Epidermal melanocyte (primary cell): ENCODE measurements around the gene LRRN2.
"Not testable (repeated sequence)": the region's sequence is repeated elsewhere in the genome, so short reads cannot be mapped to it uniquely, and the experiment has no call there.

Experiments
- DNase-seq: peaks from one replicate; pipeline ENCODE4 v3.0.0; 2011; ENCODE audit warnings: low spot score; ENCODE audit not compliant: insufficient read length

Gene LRRN2

GRCh38 chr1:204685236-204686006 is at the start of gene LRRN2:
Gene LRRN2 (minus strand): TSS chr1:204685738. CDS start chr1:204619992, 65,746 bp downstream.
- no peak for DNase-seq

DNA sequence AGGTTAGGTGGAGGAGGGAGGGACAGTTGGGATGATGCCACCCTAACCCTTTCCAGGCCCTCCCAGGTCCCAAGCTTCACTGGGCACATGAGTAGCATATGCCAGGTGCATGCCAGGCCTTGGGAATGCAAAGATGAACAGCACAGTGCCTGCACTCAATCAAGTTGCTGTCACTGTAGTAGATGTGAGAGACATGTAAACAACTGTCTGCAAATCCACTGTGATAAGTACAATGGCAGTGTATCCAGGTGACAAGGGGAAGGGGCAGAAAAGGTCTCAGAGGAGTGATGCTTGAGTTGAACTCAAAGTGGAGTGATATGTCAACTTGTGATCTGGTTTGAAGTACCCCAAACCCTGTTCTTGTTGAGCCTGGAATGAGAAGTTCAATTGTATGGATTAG is 49.5 kb upstream of the LRRN2 start:
- DNase-seq = no peak

- no peak for DNase-seq
Observed at GRCh38 chr1:204733869-204734596, 48.5 kb upstream of the LRRN2 start.

DNA sequence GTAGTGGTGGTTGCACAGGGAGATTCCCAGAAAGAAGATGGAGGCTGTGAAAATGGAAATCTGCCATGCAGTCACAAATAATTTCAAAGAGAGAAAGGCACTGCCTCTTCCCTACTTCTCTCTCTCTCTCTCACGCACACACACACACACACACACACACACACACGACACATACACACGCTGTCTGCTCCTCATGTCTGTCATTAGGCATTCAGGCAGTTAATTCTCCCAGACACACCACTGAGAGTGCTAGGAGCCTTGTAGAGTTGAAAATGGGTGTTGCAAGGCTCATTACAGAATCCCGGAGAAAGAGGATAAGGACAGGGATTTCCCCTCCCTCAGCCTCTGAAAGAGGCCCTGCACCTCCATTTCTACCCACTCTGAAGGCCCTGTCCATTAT is 47.8 kb upstream of the LRRN2 start:
- no peak for DNase-seq

GRCh38 chr1:204731985-204732575 is 46.5 kb upstream of the LRRN2 start:
- no peak for DNase-seq

- DNase-seq = no peak
Observed at GRCh38 chr1:204731509-204731908, 46.0 kb upstream of the LRRN2 start.

- DNase-seq = no peak
Observed at GRCh38 chr1:204730826-204731459, 45.4 kb upstream of the LRRN2 start.

DNA sequence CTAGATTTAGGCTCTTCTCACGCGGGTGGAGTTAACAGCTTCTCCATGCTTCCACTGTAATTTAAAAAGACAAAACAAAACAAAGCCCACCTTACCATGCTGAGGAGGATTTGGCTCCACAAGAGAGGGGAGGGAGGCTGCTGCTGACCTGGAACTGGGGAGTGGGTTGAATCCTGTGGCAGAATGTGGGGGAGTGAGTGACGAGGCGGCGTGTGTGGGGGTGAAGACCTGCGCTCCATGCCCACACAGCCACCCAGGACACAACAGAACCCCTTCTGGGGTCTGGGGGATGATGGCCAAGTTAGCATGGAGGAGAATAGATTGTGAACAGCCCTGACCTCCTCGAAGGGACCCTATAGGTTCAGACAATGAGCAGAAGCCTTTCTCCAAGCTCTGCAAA is 44.0 kb upstream of the LRRN2 start:
- DNase-seq = no peak

DNA sequence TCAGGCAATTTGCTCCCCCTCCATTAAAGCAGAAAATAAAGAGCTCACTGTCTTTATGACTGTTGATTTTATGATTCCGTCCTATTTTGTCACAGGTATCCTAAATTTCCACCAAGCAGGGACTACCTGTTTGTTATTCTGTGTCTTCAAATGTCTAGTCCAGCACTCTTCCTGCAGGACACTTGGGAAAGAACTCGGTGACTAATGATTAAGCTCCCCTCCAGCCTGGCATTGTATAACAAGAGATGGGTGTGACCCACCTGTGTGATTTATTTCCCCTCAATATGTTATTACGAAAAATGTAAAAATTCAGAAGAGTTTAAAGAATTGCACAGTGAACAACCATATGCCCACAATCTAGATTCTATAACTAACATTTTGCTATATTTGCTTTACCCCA is 42.9 kb upstream of the LRRN2 start:
- DNase-seq = no peak

DNA sequence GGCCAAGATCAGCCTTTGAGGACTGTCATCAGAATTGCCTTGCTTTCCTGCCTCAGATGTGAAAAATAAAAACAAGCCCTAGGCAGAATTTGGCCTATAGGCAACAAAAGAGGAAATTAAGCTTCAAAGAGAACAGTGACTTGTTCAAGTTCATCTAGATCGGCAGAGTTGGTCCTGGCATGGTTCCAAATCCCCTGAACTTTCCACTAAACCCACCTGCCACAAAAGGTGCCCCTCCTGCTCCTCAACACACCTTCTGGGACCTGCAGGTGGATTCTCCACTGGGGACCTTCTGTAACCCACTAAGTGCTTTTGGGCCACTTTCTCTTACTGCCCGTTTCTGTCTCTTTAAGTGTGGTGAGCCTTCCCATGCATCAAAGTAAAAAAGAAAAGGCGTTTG is 42.5 kb upstream of the LRRN2 start:
- DNase-seq = no peak

GRCh38 chr1:204727438-204727837 is 41.9 kb upstream of the LRRN2 start:
- DNase-seq = not testable (repeated sequence)

- DNase-seq = no peak
Observed at GRCh38 chr1:204726478-204726877, 40.9 kb upstream of the LRRN2 start.

DNA sequence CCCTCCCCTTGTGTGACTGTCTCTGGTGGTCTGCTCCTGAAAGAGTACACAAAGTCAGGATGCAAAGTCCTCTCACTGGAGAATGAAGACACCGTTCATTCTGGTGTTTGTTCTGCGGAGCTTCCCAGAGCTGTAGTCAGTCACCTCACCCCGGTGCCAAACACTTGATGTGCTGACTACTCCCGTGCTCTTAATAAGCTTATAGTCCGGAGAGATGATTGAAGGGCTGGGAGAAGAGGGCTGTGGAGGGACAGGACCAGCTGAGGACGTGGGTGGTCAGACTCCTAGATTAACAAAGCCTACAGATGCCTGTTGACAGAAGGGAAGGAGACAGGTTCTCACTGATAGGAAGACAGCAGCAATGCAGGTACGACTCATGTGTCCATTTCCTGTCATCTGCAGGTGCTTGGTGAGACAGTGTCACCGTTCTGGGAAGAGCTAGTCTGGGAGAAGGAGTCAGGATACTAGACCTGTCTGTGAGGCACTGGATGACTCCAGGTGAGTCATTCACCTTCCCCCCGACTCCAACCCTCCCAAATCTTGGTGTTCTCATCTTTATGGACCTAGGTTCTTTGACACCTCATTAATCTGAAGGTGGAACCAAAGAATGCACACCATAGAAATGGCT is 40.4 kb upstream of the LRRN2 start:
- DNase-seq = no peak

- DNase-seq = no peak
Observed at GRCh38 chr1:204723131-204723787, 37.7 kb upstream of the LRRN2 start.

DNA sequence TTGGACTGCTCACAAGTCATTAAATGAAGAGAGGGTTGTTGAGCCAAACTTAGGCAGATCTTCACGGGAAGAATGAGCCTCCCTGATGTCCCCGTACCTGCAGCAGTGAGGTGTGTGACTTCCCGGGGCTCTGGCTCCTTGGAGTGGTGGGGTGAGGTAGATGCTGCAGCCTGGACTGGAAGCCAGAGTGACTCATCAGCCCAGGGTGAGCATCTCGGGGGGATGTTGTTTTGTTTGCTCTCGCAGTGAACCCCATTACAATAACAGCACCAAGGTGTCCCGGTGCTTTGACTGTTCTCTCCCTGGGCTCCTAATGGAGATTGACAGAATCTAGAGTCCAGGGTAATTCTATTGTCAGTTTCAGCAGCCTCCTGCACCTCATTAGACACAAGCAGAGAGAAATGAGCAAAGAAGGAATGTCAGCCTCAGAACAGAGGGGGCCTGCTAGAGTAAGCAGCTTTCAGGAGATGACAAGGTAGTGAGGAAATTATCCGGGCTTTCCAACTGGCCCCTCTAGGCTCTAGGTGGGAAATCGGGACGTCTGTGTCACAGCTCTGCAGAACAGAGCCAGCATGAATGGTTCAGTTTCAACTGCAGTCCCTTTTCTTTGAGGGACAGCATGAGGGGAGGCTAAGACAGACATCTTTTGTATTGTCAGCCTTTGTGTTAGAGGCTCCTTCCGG is 36.0 kb upstream of the LRRN2 start:
- no peak for DNase-seq

GRCh38 chr1:204716660-204717059 is 31.1 kb upstream of the LRRN2 start:
- no peak for DNase-seq

GRCh38 chr1:204714861-204715511 is 29.4 kb upstream of the LRRN2 start:
- no peak for DNase-seq

DNA sequence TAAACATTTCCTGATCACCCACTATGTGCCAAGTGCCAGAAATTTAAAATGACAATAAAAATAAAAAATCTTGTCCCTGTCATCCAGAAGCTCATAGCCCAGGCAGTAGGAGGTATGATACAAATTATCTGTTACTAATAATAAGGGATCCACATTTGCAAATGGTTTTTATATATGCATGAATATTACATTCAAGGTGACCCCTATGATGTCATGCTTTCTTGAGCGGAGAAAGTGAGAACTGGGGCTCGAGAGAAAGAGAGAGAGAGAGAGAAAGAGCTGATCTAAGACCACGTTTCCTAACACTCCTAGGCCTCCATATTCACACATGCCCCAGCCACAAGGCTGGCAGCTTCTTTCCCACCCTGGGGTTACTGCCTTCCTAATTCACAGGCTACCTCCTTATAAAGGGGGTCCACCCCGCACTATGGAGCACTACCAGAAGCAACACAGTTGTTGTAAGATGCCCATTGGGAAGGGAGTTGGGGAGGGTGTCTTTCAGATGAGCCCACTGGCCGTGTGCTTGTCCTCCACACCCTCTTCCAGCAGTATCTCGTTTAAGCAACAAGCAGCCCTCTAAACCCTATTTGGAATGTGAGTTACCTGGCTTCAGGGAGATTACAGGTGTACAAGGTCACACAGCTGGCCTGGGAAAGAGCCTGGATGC is 28.8 kb upstream of the LRRN2 start:
- no peak for DNase-seq

DNA sequence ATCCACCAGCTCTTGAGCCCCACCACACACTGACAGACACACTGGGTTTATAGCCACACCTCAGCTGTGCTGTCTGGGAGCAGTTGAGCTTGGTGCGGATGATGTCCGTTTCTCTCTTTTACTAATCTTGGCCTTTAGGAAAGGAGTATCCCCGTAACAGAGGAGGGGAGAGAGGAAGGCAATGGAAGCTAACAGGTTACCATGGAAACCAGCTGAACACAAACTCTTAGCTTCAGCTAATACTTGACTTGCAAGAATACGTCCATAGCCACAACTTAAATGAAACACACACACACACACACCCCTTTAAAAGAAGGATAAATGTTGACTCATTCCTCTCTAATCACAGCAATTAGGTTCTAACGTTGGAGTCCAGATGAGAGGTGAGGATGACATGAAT is 28.0 kb upstream of the LRRN2 start:
- no peak for DNase-seq
